ENCODE results near the gene CCSER2.
"Not testable (repeated sequence)": the region's sequence is repeated elsewhere in the genome, so short reads cannot be mapped to it uniquely, and the experiment has no call there.

The CCSER2 gene

DNA sequence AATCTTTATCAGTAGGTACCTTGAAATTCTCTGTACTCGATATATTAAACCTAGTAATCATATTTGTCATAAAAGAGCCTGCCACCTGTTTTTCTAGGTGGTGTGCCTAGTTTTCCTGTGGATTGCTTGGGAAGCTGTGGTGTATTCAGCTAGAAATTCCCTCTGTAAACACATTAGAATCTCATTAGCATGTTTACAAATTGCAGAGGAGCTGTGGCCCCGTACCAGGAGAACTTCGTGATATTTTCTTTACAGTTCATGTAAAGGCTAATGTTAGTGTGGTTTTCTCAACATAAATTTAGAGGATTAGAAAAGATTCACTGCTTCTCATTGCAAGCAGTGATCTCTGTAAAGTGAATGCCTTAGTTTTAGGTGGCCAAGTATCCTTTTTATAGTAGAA is 144.7 kb downstream of the CCSER2 start:
- DNase-seq, result no peak

DNA sequence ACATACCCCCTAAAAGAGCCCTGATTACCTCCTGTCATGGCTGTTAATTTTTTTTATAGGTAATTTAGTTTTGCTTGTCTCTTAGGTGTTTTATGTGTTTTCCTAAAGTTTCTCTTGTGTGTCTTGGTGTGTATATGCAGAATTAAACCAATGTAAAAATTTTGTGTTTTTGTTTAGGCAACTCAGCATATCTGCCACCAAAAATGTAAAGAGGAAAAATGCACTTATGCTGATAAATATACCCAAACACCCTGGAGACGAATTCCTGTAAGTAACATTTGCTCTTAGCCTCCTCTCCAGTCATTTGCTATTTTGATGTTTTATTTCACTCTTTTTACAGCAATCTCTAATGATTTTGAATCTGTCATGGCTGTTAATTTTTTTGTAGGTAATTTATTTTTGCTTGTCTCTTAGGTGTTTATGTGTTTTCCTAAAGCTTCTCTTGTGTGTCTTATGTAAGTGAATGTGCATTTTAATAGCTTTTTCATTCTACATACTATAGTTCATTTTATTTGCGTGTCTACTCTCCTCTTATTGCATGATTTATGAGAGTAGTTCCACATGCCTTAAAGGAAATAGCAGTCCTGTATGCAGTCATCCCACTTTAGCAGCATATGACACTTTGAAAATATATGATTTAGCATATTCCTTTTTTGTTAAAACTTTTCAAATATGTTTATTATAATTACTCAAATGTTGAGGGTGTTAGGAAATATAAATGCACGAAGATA is 149.2 kb downstream of the CCSER2 start:
- no peak for DNase-seq

DNA sequence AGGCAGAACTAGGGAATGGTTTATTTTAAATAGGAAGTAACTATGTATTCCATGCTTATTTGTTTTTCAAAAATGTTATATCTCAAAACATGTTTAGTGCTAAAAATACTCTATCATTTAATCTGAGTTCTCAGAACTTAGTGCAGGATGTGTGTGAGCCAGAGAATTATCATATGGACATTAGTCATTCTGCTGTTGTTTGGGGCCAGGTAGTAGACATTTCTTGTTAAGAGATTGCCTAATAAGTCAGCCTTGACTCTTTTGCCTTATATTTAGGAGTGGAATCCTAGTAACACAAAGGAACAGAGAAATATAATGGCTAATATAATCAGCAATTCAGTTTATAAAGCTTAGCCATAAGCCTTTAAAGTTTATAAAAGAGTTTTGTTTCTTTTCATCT is 149.8 kb downstream of the CCSER2 start:
- no peak for DNase-seq

GRCh38 chr10:84478679-84479078 is 150.3 kb downstream of the CCSER2 start:
- no peak for DNase-seq

GRCh38 chr10:84484541-84484940 is 156.2 kb downstream of the CCSER2 start:
- no peak for DNase-seq

DNA sequence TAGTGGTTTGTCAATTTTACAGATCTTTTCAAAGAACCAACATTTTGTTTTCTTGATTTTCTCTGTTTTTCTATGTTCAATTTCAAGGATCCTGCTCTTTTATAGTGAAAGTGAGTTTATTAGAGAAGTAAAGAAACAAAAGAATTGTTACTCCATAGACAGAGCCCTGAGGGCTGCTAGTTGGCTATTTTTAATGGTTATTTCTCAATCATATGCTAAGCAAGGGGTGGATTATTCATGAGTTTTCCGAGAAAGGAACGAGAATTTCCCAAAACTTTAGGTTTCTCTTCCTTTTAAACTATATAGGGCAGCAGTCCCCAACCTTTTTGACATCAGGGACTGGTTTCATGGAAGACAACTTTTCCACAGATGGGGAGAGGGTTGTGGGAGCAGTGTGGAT is 165.0 kb downstream of the CCSER2 start:
- no peak for DNase-seq

- DNase-seq, result no peak
Measured at GRCh38 chr10:84493951-84494848, 165.8 kb downstream of the CCSER2 start.

GRCh38 chr10:84494849-84495180 is 166.4 kb downstream of the CCSER2 start:
- DNase-seq, result no peak

- no peak for DNase-seq
Measured at GRCh38 chr10:84497978-84498377, 169.6 kb downstream of the CCSER2 start.

DNA sequence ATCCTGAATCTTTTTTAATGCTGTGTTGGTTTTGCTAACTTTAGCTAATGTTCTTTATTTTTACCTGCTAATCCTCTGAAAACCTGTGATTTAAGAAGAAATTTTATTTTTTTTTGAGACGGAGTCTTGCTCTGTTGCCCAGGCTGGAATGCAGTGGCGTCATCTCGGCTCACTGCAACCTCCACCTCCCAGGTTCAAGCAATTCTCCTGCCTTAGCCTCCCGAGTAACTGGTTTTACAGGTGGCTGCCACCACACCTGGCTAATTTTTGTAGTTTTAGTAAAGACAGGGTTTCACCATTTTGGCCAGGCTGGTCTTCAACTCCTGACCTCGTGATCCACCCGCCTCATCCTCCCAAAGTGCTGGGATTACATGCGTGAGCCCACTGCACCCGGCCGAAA is 170.7 kb downstream of the CCSER2 start:
- not testable (repeated sequence) for DNase-seq

DNA sequence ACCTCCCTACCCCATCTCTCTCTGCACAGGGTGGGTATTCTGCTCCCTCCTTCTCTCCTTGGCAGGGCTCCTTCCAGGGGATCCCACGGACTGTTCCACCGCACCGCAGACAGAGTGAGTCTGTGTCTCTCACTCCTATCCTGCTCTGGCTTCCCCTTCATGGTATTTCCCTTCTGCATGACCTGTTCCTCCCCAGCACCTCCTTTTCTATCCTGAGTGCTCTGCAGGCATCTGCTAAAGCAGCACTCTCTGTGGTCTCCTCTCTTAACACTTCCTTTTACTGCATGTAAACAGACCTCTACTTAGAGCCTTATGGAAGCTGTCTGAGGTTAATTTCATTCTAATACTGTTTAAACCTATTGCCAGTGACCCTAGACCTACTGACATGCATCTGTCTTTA is 171.5 kb downstream of the CCSER2 start:
- DNase-seq, result no peak

- no peak for DNase-seq
Measured at GRCh38 chr10:84510121-84510520, 181.7 kb downstream of the CCSER2 start.

- DNase-seq, result no peak
Measured at GRCh38 chr10:84511106-84511505, 182.7 kb downstream of the CCSER2 start.

- DNase-seq, result no peak
Measured at GRCh38 chr10:84511709-84512285, 183.4 kb downstream of the CCSER2 start.

DNA sequence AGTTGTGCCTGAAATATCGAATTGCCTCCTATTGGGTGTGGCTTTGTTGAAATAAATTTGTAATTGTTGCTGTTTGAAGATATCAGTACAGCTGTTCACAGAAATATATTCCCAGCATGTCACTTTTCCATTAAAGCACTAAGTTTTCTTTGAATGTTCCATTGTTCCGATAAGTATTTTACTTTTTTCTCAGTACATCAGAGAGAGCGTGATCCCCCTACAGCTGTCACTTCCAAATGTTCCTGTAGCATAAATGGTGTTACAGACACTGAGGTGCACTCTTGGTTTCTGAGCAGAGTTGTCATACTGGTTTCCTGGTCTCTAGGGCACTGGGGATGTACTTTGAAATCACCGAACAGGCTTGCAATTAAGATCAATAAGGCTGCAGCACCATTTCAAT is 189.2 kb downstream of the CCSER2 start:
- DNase-seq, result no peak

GRCh38 chr10:84519235-84519634 is 190.8 kb downstream of the CCSER2 start:
- no peak for DNase-seq

DNA sequence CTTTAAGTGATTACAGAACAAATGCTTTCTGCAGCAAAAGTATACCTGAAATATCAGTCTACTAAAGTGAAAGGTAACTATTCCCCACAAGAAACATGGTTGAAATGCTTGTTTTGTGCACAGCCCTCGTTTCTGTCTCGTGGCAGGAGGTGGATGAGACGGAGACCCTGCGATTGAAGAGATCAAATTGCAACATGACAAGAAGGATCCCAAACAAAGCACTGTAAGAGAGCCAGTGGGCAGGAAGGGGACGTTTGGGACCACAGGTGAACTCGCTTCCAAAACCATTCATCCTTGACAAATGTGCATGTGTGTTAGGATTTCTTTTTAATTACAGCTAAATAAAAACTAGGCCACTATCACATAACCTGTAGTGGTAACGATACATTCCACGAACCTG is 192.6 kb downstream of the CCSER2 start:
- no peak for DNase-seq

GRCh38 chr10:84521468-84521867 is 193.1 kb downstream of the CCSER2 start:
- DNase-seq, result no peak

DNA sequence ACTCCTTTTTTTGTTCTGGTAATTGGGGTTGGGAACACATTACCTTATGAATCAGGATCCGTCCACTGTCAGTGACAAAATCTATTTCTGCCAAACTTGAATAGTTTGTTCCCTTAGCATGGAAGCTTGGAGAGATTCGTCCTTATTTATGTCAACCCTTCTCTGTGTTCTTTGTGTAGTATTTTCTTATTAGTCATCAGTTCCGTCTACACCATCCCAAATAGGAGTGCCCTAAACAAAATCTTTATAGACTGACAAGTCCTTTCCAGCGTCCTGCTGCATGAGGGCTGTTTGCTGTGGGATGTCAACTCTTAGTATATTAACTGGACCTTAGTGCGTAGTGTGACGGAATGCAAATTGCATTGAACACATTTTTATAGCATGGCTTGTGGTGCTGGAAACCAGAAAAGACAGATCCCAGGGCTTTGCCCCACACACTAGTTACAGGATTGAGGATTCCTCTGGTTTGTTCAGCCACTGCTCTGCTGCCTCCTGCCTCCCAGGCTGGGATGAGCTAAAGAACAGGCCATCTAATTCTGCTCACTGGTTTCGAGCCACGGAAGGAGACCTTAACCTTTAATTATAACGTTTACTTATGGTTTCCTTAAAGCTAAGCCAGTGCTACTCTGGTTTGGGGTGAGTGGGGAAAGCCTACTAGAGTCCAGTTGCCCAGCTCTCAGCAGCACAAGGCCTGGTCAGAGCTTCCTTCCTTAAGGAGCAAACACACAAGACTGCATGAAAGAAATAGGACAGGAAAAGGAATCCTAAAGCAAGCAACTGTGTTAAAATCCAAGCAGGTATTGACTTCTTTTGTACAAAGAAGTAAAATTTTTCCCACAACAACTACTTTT is 194.4 kb downstream of the CCSER2 start:
- no peak for DNase-seq

- no peak for DNase-seq
Measured at GRCh38 chr10:84523526-84523925, 195.1 kb downstream of the CCSER2 start.

DNA sequence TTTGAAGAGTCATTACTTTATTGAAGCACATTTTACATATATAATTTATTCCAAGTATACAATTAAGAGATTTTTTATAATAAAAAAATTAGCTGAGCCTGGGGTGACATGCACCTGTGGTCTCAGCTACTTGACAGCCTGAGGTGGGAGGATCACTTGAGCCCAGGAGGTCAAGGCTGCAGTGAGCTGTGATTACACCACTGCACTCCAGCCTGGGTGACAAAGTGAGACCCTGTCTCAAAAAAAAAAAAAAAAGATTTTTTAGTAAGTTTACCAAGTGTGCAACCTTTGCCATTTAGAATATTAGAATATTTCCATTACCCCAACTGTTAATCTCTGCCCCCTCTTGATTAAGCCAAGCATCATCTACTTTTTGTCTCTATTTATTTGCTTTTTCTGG is 196.0 kb downstream of the CCSER2 start:
- DNase-seq, result no peak

DNA sequence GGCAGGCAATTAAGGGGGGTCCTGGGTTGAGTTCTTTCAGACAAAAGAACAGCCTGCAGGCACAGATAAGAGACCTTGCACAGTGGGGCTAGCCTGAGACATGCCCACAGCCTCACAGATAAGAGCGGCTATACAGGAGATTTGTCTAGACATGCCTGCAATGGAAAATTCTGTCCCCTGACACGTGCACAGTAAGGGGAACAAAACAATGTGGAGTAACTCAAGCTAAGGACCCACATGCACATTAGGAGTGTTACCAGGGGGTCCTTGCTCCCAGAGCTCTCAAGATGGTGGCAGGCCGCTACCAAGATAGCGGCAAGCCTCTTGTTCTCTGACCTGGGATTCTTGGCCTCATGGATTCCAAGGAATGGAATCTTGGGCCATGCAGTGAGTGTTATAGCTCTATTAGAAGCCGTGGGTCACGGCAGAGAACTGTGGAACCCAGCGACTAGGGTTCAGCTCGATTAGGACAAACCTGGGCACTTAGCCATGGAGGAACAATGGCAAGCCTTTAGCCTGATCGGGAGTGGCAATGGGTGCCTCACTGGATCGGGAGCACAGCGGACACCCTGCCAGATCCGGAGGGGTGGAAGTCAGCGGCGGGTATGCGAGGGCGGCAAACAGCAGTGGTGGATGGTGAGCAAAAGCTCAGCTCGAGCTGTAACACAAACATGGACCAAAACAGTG is 196.9 kb downstream of the CCSER2 start:
- DNase-seq, result no peak

DNA sequence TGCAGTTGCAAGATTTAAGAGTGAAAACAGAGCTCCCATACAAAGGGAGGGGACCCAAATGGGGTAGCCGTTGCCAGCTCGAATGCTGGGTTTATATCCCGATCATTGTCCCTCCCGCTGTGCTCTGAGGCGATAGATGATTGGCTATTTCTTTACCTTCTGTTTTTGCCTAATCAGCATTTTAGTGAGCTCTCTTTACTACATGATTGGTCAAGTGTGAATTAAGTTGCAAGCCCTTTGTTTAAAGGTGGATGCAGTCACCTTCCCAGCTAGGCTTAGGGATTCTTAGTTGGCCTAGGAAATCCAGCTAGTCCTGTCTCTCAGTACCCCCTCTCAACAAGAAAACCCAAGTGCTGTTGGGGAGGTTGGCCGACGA is 197.4 kb downstream of the CCSER2 start:
- not testable (repeated sequence) for DNase-seq
